GM21825 (cell line): Measurements from ENCODE around the gene C1orf21.
"Not testable (repeated sequence)": the region's sequence is repeated elsewhere in the genome, so short reads cannot be mapped to it uniquely, and the experiment has no call there.

Source experiments
- ATAC-seq: cut with Tn5 transposase; IDR thresholded peaks from one replicate; pipeline ENCODE4 v1.9.1; 2021; ENCODE audit warnings: mild to moderate bottlenecking, moderate library complexity; ENCODE audit not compliant: unreplicated experiment

C1orf21 gene

GRCh38 chr1:184593597-184593996 is 206.8 kb downstream of the C1orf21 start:
- no peak for ATAC-seq

GRCh38 chr1:184595596-184595995 is 208.8 kb downstream of the C1orf21 start:
- ATAC-seq = no peak

DNA sequence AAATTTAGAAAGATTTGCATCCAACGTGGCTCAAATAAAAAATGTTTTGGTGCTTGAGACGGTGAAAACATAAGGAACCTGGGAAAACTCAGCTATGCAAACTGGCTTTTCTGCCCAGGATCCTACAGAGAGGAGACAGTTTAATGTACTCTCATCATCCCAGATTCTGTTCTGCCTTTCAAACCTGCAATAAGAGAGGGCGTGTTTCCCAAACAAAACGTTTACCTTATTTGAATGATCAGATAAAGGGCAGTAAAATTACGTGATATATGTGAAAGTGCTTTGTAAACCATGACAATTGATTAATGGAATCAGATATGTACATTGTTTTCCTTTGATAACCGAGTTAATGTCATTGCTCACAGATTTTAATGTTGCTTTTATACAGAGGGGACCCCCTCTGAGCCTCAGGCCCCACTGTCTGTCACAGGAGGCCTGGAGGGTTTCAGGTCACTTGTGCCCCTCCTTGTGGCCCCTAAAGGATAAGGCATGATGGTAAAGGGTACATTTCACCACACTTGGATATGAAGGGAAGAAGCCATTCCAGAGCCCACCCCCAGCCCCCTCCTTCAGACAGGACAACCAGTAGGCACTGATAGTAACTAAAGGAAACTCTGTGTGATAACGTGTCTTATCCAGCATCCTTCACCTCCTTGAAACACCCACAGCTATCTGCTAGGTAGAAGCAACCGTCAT is 210.3 kb downstream of the C1orf21 start:
- no peak for ATAC-seq

DNA sequence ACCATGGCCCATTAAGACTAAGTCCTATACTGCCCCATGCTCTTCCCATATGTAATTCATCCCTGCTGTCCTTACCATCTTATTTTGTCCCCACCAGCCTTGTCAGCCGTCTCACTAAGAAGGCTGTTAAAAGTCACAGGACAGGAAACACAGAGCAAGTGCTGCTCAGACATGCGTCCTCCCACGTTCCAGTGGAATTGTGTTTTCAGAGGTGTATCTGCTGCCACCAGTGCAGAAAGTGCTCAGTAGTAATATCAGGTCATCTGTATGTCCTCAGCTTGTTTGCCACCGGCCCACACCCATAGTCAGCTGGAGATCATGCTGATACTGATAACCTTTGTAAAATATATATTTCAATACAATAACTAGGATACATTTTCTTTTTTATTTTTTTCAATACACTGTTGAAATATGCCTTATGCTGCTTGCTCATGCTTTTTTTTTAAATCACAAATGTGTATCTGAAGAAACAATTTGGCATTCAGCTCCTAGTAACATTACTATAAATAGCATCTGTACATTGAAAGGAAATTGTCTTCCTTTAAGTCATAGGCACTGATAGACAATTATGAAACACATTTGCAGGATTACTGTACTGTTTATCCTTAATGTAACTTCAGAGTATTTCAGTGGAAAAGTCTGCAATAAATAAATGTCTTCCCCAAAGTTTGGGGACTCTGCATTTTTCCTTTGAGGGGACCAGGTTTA is 211.0 kb downstream of the C1orf21 start:
- no peak for ATAC-seq

DNA sequence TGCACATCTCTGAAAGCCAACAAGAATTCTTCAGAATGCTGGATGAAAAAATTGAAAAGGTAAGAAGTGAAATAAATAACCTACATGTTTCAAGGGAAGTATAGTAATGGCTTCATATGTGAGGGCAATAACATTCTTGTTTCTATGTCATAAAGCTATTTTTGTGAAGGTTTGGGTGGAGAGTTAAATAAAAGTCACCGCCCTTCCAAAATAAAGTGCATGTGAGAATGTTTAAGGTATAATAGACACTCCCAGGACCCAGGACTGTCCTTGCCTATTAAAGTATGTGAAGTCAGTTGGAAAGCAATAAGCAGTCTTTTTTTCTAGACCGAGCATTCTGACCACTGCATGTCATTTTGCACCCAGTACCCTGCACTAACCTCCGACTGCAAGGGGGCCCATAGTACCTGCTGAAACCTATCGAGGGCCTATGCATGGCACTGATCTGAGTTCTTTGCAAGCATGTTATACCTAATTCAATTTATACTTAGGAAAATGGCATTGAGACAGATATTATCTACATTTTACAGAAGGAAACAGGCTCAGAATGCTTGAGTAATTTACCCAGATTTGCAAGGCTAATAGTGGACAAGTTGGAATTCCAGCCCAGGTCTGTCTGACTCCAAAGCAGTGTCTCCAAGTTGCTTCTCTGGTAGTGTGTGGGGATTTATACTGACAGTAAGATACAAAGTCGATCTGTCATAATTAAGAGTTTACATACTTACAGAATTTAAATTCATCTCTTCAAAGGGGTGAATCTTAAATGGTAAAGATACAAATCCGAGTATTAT is 211.8 kb downstream of the C1orf21 start:
- no peak for ATAC-seq

GRCh38 chr1:184604152-184604900 is 217.5 kb downstream of the C1orf21 start:
- no peak for ATAC-seq

- ATAC-seq = no peak
These were observed 219.1 kb downstream of the C1orf21 start for GRCh38 chr1:184605941-184606340.

DNA sequence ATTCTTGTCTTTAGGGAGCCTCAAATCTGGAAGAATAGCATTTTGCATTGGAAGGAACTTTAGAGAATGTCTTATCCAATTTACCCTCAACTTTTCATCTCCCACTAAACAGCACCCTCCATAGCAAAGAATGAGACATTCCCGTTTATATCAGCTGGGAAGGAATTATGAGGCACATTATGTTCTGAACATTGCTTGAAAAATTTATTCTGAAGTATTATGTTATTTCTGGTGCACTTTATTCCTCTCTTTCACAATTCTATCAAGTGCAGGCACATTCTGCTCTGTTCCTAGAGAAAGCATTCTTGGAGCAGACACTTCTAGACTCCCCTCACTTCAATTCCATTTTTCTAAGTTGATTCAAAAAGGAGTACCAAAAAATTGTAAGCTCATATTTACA is 220.0 kb downstream of the C1orf21 start:
- no peak for ATAC-seq

DNA sequence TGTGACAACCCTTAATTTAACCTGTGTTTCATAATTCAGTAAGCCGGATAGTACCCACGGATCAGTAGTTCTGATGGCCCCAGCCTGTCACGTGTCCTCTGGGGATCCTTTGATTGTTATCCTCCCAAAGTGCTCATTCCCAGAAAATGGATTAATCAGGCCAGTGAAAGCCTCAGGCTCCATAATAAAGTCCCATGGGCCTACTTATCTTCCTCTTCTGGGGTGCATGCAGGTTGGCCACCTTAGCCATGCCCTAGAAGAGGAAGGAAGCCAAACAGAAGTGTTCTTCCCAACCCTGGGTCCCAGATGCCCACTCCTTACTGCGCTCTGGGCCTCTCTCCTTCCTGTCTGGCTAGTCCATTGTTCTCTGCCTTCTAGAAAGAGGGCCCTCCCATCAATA is 221.8 kb downstream of the C1orf21 start:
- no peak for ATAC-seq

DNA sequence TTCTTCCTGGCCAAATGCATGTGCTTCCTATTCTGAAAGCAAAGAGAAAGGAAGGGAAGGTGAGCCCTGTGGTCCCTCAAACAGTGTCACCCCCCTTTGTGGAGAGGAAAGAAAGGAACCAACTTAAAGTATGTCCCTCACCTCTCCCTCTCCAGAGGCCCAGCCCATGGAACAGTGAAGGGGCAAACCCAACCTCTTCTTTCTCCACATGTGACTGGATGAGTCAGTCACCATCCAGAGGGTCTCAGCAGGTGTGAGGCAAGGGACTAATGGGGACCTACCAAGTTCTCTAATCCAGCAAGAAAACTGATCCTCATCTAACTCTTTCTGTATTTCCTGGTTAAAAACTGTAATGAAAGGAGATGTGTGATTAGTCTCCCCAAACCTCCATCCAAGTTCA is 222.2 kb downstream of the C1orf21 start:
- no peak for ATAC-seq

GRCh38 chr1:184610876-184611595 is 224.2 kb downstream of the C1orf21 start:
- ATAC-seq = no peak

DNA sequence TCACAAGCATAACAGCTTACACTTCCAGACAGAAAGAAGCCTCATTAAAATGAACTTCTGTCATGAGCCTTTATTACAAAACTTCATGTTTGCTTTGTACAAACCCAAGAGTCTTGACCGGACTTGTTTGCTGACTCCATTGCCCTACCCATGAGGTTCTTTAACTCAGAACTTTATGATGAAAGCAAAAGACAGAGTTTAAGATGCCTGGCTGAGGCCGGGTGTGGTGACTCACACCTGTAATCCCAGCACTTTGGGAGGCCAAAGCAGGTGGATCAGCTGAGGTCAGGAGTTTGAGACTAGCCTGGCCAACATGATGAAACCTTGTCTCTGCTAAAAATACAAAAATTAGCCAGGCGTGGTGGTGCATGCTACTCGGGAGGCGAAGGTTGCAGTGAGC is 225.4 kb downstream of the C1orf21 start:
- ATAC-seq = not testable (repeated sequence)

GRCh38 chr1:184614667-184615066 is 227.8 kb downstream of the C1orf21 start:
- ATAC-seq = no peak

- no peak for ATAC-seq
These were observed 228.5 kb downstream of the C1orf21 start for GRCh38 chr1:184615301-184615700.

DNA sequence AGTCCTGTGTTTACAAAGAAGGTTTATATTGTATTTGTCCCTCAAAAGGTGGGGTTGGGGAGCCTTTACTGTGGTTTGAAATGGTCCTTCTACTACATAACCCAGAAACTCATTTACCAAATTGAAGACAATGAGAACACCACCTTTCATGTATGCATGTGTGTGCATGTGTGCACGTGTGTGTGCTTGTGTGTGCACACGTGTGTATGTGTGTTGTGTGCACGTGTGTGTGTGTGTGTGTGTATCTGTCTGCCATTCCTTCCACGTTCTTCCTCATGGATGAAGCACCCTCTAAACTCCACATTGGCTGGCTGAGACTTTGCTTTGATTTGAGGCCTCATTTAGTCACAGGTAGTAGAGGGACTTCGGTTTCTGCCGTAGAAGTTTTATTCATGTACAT is 229.7 kb downstream of the C1orf21 start:
- no peak for ATAC-seq

- ATAC-seq = no peak
These were observed 230.7 kb downstream of the C1orf21 start for GRCh38 chr1:184617433-184618029.

DNA sequence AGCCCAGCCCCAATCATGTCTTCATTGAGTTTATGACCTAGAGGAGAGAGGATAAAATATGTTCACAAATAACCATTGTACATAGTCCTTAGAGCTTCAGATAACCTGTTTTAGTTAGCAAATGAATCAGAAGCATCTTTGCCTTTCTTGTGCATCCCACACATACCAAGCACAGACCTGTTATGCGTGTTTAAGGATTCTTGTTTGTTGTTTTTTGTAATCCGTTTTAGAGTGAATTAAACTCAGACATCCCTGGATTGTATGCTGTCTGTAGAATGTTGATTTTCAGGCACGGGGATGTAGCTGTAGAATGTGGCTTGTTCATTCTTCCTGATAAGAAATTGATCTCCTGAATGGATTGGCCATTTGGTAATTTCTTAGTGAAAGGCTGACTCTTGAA is 232.0 kb downstream of the C1orf21 start:
- ATAC-seq = no peak

GRCh38 chr1:184620469-184620868 is 233.6 kb downstream of the C1orf21 start:
- ATAC-seq = no peak

DNA sequence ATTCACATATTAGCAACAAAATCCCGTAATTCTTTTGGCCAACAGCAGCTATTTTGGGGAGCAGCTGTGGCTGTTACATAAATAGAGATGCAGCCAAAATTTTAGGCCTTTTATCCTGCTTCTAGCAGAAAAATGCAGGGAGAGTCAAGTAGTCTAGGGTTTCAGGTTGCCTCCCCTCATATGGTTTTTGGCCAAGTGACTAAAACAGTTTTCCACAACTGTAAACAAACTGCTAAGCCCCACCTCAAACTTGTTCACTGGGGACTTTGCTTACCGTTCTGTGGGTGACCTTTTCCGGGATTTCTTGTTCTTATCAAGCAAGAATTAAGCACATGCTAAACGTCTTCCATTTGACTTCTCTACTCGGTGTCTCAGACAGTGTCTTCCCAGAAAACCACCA is 234.4 kb downstream of the C1orf21 start:
- ATAC-seq = no peak
